Right forelimb (tissue), 1 donor: ENCODE data around the gene WHAMM.
A peak's percentile ranks its signal among the peaks of the same experiment; 100 is the strongest.
"Not testable (repeated sequence)": the region's sequence is repeated elsewhere in the genome, so short reads cannot be mapped to it uniquely, and the experiment has no call there.

ENCODE experiments used
- DNase-seq: peaks from one replicate; pipeline ENCODE4 v3.0.0-alpha.2; 2018

Gene WHAMM

DNA sequence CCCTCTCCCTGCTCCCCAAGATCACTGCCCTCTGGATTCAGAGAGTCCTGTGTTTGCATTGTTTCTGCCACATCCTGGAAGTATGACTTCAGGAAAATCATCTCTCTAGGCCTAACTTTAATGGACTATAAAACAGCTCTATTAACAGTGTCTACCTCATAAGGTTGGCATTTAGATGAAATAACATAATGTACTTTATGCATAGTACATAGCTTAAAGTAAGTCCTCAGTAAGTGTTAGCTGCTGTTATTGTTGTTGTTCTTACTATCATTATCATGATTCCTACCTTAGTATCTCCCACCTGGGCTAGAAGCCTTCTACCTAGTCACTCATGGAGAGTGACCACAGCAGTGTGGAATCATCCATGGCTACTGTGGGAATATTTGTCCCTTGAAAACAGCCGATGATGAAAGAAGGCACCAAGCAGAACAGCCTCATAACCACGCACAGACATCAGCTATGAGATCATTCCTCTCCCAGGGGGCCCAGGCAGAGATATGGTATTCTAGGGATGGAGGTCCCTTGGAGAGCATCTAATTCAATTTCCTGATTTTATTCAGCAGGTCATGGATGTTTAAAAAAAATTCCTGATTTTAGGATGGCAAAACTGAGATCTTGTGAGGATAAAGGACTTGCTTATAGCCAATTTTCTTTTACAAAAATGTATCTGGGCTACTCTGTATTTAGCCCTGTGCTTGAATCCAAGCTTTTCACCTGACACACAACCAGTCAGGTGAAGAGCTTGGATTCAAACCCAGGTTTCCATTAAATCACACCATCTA lies 5.4 kb upstream of the WHAMM start:
- no peak for DNase-seq

DNA sequence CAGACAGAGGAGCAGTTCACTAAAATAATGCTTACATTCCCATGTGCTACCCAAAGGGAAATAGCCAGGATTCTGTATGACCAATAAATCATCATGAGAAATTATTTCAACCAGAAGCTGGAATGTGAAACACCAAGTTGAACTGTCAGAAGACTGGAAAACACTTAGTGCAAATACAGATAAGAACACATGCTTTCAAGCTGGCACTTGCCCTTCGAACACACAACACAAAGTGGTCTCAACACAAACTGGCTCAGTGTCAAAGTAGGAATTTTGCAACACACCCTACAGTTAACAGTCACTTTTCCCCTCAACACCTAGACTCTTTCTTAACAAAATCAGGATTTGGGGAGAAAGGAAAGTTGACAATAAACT lies 4.9 kb upstream of the WHAMM start:
- no peak for DNase-seq

DNA sequence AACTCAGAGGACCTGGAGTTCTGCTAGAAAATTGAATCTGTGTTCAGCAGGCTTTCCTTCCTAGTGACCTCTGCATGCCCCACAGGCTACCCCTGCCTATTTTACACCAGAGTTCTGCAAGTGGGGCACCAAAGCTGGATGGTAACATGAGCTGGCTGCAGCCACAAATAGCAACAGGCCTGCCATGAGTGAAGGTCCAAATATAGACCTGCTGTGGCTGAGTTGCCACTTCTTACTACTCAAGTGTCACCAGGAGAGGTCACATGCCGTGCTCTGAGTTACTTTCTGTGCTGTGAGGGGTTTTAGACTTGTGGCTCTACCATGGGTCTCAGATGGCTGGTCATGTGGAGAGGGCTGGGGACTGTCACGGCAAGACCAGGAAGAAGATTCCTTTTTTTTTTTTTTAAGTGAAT lies 3.4 kb upstream of the WHAMM start, which contains the start of gene FSD2:
Gene FSD2, minus strand, starts transcription at position 76 of the 413 bp plus-strand sequence. CDS start 18,679 bp downstream, outside the sequence.
- no peak for DNase-seq

DNA sequence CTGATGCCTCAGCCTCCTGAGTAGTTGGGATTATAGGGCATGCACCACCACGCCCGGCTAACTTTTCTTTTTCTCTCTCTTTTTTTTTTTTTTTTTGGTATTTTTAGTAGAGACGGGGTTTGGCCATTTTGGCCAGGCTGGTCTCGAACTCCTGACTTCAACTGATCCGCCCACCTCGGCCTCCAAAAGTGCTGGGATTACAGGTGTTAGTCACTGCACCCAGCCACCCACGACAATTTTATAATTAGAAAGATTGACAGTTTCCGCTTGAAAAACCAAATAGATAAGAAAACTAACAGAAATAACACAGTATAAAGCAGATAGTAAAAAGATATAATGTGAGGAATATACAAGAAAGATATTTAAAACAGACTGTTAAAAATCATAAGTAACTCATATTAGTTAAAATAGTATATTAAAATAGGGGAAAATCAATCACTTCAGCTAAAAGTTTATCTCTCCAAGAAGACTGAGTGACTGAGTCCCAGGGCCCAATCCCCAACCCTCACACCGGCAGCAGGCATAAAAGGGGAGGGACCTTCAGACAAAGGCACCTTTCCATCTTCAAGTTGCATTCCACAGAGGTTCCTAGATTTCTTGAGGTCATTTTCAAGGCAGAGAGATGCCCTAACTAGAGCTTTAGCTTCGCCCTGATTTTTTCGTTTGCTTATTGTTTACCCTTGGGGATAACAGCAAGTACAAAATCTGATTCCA lies 1.4 kb upstream of the WHAMM start:
- DNase-seq = no peak

DNA sequence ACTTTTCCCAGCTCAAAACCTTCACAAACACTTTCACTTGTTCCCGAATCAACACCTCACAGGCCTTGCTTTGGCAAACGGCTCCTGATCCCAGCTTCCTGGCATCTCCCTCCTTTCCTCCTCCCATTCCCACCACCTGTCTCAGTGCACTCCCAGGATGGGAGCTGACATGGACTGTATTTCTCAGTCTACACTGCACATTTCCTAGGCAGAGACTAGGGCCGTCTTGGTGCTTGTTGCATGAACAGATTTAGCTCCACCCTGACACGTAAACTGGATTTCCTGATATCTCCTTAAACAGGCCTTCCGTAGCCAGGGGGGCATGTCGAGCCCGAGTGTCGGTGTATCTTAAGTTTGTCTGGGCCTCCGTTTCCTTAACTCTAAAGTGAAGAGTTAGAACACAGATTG lies 790 bp upstream of the WHAMM start:
- no peak for DNase-seq

DNA sequence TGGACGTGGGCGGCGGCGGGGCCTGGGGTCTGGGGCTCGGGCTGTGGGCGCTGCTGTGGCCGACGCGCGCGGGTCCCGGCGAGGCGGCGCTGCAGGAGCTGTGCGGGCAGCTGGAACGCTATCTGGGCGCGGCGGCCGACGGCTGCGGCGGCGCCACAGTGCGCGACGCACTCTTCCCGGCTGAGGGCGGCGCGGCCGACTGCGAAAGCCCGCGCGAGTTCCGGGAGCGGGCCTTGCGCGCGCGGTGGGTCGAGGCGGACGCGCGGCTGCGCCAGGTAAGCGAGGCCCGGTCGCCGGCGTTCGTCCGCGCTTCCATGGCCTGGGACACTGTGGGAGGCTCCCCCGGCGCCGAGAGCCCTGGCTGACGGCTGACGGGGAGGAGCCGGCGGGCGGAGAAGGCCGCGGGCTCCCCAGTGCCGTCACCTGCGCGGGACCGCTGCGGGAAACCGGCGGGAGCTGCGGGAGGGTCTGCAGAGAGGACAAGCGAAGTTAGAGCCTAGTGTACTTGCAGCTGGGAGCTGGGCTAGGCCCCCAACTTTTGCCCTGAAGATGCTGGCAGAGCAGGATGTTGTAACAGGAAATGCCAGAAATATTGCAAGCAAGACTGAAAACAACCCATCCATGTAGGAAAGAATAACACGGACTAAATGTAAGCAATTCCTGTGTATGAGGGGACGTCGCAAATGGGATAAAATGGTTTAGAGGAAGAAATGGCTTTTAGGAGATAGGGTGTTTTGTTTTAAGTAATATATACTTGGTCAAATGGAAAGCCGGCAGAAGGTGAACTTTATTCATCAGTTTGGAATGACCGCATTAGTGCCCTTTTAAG lies 847 bp downstream of the WHAMM start:
- peak; percentile 73 for DNase-seq

DNA sequence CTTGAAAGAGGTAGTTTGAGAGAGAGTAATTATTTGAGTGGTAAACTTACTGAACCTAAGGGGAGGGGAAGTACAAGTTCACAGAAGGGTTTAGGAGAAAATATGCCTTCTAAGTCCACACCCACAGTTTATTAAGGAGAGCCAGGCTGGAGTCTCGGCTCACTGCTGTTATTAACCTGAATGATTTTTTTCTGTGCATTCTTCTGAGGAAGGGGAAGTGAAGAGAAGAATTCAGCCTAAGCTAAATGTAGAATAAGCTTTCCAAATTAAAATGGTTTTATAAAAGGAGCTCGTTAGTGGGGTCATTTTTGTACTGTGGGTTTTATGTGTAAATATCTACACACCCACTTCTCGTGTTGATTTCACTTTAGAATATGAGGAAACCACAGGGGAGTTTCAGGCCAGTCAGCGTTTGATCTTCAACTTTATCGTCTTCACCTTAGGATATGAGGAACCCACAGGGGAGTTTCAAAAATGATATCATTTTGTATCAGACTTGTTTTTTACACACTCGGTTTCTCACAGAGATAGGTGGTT lies 1.5 kb downstream of the WHAMM start:
- no peak for DNase-seq

DNA sequence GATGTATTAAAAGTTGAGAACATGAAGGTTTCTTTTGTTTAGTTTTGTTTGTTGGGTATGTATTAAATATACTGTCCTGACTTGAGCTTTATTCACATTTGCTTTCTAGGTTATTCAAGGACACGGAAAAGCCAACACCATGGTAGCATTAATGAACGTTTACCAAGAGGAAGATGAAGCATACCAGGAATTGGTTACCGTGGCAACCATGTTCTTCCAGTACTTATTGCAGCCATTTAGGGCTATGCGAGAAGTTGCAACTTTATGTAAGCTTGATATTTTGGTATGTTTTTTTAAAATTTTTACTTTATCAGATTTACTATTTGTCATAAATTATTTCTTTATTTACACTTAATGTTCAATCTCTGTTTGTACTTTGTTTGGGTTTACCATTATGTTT lies 3.6 kb downstream of the WHAMM start:
- no peak for DNase-seq

DNA sequence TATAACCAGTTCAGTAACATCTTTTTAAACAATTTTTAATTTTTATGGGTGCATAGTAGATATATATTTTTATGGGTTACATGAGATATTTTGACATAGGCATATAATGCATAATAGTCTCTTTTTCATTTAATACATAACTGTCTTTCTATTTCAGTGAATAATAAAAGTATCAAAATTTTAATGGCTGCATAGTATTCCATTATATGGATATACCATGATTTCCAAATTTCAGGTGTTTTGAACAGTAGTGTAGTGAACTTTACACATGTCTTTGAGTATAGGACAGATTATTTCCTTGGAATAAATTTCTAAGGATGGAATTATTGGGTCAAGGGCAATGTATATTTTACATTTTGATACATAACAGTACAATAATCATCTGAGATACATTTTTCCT lies 10.7 kb downstream of the WHAMM start:
- DNase-seq = no peak

DNA sequence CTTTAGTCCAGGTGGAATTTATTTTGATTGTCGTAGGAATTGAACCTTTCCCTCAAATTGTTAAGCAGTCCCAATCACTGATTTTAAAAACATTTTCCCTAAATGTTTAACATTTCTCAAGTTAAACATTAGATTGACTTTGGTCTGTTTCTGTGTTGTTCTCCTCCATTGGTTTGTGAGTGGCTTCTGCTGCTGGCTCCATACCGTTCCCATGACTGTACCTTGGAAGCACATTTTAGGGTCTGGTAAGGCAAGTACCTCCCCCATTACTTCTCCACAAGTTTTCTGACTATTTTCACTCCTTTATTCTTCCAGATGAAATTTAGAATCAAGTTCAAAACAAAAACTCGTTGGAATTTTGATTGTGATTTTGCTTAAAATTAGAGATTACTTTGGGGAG lies 12.0 kb downstream of the WHAMM start:
- not testable (repeated sequence) for DNase-seq

DNA sequence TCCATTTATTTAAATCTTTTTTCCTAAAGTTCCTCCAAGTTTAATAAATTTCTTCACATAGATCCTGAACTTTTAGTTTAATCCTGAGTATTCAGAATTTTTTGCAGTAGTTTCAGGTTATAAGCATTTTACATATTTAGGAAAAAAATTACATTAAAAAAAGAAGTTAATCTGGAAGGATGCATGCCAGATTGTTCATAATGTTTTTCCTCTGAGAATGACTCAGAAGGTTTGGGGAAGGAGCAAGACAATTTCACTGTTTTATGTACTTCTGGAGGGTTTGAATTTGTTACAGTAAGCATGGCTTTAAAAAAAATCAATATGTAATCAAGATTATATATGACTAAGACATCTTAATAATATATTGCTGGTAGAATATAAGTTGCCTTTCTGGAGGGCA lies 12.4 kb downstream of the WHAMM start:
- not testable (repeated sequence) for DNase-seq

DNA sequence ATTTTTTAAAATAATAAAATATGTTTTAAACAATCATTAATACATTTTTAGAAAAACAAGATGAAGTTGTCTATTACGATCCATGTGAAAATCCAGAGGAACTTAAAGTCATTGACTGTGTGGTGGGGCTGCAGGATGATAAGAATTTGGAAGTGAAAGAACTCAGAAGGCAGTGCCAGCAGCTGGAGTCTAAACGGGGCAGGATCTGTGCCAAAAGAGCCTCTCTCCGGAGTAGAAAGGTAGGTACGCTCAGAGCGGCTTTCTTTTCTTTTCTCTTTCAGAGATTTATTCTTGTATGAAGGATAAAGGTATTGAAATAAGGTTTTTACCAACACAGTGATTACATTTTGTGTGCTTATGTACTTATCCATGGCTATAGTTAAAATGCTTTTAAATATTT lies 13.6 kb downstream of the WHAMM start:
- no peak for DNase-seq

DNA sequence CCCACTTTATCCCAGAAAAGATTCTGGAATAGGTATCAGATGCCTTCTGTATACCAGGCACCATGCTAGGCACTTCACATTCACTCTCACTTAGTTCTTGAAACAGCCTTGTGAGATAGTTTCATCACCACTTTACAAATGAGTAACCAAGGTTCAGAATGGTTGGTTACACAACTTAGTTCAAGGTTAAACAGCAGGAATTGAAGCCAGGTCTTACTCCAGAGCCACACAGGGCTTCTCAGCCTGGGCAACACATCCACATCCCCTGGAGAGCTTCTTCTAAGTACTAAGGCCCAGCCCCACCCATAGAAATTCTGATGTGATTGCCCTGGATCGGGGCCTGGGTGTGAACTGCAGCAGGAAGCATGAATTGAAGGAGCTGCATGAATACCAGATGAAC lies 18.6 kb downstream of the WHAMM start:
- DNase-seq = no peak

DNA sequence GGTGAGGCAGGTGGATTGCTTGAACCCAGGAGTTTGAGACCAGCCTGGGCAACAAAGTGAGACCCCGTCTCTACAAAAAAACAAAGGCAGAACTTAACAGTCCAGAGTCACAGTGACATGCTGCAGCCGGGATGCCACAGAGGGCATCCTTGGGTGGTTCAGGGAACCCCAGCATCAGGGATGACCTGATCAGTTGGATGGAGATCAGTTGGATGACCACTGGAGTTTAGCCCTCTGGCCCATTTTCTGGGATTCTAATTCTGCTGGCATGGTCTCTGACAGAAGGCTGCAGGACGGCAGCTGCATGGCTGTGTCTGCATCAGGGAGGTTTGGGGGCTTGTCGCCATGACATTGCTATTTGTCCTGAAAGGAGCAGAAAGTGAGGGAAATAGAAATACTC lies 19.8 kb downstream of the WHAMM start:
- DNase-seq = no peak

DNA sequence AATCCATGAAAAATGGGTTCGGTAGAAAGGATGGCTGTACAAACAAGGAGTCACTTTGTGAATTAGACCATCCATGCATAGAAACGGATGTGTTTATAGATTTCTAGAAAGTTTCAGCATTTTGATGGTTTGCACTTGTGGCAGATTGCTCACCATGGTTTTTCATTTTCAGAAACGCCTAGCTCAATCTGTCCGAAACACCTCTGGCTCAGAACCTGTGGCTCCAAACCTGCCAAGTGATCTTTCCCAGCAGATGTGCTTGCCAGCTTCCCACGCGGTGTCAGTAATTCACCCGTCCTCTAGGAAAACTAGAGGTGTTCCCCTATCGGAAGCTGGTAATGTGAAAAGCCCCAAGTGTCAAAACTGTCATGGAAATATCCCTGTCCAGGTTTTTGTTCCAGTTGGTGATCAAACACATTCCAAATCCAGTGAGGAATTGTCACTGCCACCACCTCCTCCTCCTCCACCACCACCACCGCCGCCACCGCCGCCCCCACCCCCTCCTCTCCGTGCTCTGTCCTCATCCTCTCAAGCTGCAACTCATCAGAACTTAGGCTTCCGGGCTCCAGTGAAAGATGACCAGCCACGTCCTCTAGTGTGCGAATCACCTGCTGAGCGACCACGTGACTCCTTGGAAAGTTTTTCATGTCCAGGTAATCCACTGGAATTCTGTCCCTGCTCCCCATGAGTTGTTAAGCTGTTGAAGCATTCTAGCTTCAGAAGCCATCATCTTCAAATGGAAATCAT lies 21.2 kb downstream of the WHAMM start:
- DNase-seq = no peak

DNA sequence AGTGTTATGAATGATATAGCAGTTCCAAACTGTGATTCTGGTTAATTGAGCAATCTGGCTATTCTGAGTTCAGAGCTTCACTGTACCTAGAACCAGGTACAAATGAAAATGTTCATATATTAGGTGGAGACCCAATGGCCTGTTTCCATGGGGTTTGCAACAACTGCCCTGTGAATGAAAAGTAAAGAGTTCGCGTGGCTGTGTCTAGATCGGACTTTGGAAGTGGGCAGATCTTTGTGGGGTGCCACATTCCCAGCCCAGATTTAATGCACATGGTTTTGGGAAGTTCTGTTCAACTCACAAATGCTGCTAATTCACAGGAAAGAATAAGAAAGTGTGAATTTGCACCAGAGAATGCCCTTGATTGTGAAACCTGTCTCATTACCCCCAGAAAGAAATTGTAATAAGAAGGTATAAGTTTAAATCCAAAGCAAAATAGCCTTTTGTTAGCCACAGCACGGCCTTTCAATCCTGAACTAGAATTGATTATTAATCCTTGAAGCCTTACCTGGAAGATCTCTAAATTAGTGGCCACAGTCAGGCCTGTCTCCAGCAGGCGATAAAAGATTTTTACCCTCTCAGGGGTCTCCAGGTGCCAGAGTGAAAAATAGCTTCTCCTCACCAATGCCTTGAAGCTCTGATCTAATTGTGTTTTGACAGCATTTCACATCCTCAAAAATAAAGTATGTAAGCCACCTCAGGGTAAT lies 22.6 kb downstream of the WHAMM start:
- no peak for DNase-seq

DNA sequence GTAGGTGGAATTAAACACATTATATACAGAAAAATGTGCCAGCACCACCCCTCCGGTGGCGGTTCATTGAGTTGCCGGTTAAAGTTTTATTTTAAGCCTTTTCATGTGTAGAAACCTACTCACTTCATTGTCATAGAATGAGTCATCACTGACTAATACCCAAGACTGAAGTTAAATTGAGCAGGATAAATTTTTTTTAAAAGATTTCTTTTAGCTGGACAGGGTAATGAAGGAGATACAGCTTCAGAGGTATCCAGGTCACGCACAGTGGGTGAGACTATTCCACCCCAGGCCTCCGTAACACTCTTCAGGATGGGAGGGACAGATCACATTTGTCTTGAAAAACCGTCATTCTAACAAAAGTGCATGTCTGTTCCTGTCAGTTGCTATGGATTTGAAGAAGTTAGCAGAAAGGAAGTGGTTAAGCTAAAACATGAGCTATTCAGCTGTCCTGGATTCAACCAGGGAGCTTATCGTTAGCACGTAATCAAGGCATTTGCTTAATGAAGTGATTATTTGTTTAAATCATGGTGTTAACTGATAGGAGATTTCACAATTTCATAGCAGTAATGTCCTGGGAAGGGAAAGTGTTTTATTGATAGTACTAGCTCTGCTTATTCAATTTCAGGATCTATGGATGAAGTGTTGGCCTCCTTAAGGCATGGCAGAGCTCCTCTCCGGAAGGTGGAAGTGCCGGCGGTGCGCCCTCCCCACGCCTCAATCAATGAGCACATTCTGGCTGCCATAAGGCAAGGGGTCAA lies 23.4 kb downstream of the WHAMM start:
- DNase-seq = no peak

DNA sequence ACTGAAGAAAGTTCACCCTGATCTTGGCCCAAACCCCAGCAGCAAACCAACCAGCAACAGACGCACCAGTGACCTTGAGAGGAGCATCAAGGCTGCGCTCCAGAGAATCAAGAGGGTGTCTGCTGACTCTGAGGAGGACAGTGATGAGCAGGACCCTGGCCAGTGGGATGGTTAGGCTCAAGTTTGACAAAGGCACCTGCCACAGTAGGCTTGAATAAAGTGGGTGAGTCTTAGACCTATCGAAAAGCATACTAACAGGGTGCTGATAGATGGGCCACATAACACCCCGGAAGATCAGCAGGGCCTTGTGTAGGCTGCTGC lies 23.9 kb downstream of the WHAMM start:
- no peak for DNase-seq

DNA sequence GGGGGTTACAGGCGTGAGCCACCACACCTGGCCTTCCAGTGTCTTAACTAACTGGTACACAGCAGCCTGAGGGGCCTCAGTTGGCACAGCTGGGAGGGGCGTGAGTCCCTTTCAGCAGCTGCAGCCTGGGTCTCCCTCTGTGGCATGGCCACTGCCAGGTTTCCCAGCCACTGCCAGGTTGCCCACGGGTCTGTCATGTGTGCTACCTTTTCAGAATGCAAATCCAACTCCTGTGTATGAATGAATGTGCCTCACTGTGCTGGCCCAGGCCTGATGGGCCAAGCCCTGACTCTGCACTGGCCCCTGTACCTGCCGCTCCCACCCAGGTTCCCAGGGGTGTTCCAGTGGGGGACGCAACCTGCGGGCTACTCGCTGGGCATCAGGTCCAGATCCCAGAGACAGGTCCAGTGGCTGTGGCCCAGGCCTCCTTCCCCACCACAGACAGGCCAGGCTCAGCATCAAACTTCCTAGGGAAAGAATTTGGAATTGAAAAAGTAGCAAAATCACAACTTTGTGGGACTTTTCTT lies 26.0 kb downstream of the WHAMM start:
- DNase-seq = no peak

DNA sequence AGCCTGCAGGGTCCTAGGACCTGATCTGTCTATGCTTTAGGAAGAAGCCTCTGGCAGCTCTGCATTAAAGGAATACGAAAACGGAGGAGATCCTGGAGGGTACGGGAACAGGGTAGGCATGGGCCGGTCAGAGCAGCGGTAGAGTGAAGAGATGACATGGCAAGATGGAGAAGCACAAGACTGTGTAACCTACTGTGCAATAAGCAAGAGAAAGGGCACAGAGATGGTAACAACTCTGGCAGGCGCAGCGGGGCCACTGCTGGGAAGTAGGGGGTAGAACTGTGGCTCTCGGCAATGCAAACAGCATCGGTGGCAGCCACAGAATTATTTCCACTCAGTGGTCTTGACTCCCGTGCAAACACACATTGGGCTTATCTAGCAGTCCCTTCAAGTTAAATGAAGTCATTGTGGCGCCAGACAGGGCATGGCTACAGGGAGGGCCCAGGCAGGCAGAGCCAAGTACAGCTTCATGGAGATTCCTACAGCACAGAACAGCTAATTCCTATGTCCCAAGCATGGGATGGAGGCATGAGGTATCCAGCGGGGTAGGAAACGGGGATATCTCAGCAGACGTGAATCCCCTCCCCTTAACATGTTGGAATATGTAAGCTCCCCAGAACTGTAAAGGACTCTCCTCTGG lies 28.8 kb downstream of the WHAMM start:
- DNase-seq = no peak

DNA sequence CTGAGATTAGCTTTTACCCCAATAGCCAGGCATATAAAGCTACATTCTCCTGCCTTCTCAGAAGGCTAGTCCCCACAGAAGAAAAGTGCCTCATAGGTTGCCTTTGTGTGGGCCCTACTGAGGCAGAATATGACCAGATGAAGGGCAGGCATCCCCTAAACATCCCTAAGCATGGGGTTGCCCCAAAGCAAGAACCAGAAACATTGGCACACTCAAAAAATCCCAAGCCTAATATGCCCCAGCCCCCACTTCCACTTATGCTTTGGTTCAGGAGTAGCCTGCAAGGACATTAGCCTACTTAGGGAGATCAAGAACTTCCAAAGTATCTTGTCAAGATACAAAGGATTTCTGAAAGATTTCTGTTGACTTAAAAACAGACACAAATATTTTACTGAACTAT lies 29.7 kb downstream of the WHAMM start:
- DNase-seq = no peak
